8988T (cell line): Measurements from ENCODE around the gene CD74.

Experiments
- DNase-seq: peaks from one replicate; pipeline ENCODE4 v3.0.0; 2011

The CD74 gene

GRCh38 chr5:150394912-150395687, 17.6 kb downstream of the CD74 start:
- no peak for DNase-seq

GRCh38 chr5:150394131-150394530, 18.6 kb downstream of the CD74 start:
- no peak for DNase-seq

- DNase-seq, result no peak
Observed at GRCh38 chr5:150393096-150393645, 19.5 kb downstream of the CD74 start.

- no peak for DNase-seq
Observed at GRCh38 chr5:150392680-150393079, 20.0 kb downstream of the CD74 start.

GRCh38 chr5:150391986-150392385, 20.7 kb downstream of the CD74 start:
- DNase-seq, result no peak

GRCh38 chr5:150391064-150391834, 21.5 kb downstream of the CD74 start:
- DNase-seq, result no peak

- DNase-seq, result no peak
Observed at GRCh38 chr5:150389531-150390266, 23.0 kb downstream of the CD74 start.

GRCh38 chr5:150386024-150386855, 26.5 kb downstream of the CD74 start:
- no peak for DNase-seq

GRCh38 chr5:150384701-150385100, 28.0 kb downstream of the CD74 start:
- DNase-seq, result no peak

- no peak for DNase-seq
Observed at GRCh38 chr5:150377964-150378694, 34.6 kb downstream of the CD74 start.

GRCh38 chr5:150376799-150377771, 35.6 kb downstream of the CD74 start:
- DNase-seq, result no peak

GRCh38 chr5:150374651-150375050, 38.1 kb downstream of the CD74 start:
- no peak for DNase-seq

- no peak for DNase-seq
Observed at GRCh38 chr5:150372639-150373038, 40.1 kb downstream of the CD74 start.

- DNase-seq, result no peak
Observed at GRCh38 chr5:150368526-150368925, 44.2 kb downstream of the CD74 start.

GRCh38 chr5:150364004-150364403, 48.7 kb downstream of the CD74 start:
- DNase-seq, result no peak

- DNase-seq, result no peak
Observed at GRCh38 chr5:150363185-150363584, 49.5 kb downstream of the CD74 start.

- no peak for DNase-seq
Observed at GRCh38 chr5:150361301-150361700, 51.4 kb downstream of the CD74 start.

- DNase-seq, result no peak
Observed at GRCh38 chr5:150358261-150359095, 54.2 kb downstream of the CD74 start.
